Esophagus muscularis mucosa (tissue), 4 donors: ENCODE data around the gene CHCHD1. TPM values are rescaled to one million over a fixed set of nuclear protein-coding genes. Genes with fewer than 3 reads are reported as not detected.

Source experiments
- DNase-seq: peaks from one replicate; pipeline ENCODE4 v3.0.0-alpha.2; 2017; ENCODE audit errors: extremely low spot score
- H3K27ac ChIP-seq, 4 donors: fragments of 200-600 bp; sonication (generic); replicated peaks in 1 of 4; 1 replicate in 3 of 4; 2 replicates in 1 of 4; pipeline ENCODE4 v1.5.1; 2016 to 2019; ENCODE audit warnings: mild to moderate bottlenecking in 1 of 4
- H3K27me3 ChIP-seq, 4 donors: fragments of 200-600 bp; sonication (generic); one replicate each; pipeline versions ENCODE4 v1.5.1 to v1.6.0; 2016 to 2019
- H3K36me3 ChIP-seq, 4 donors: fragments of 200-600 bp; sonication (generic); one replicate each; pipeline ENCODE4 v1.5.1; 2016 to 2019
- H3K4me1 ChIP-seq, 4 donors: fragments of 200-600 bp; sonication (generic); one replicate each; pipeline ENCODE4 v1.5.1; 2016 to 2019
- H3K4me3 ChIP-seq, 4 donors: fragments of 200-600 bp; sonication (generic); 1 replicate in 2 of 4; 2 replicates in 2 of 4; pipeline ENCODE4 v1.5.1; 2016 to 2019; ENCODE audit warnings: mild to moderate bottlenecking in 4 of 4, moderate library complexity in 1 of 4
- H3K9me3 ChIP-seq, 4 donors: fragments of 200-600 bp; sonication (generic); 1 replicate in 3 of 4; 2 replicates in 1 of 4; pipeline ENCODE4 v1.5.1; 2016 to 2019
- CTCF ChIP-seq, 3 experiments: fragments of 200-600 bp in 2 of 3; fragments of 450-650 bp in 1 of 3; sonication (generic) in 2 of 3; IDR thresholded peaks; one replicate each; pipeline ENCODE4 v1.5.1; 2017 to 2019; ENCODE audit warnings: antibody characterized with exemption in 3 of 3, mild to moderate bottlenecking in 2 of 3, moderate library complexity in 1 of 3
- EP300 ChIP-seq: sonication (generic); formaldehyde crosslinking; IDR thresholded peaks from one replicate; pipeline ENCODE4 v1.6.1; 2017; ENCODE audit warnings: antibody characterized with exemption
- POLR2A ChIP-seq: fragments of 450-650 bp; IDR thresholded peaks from one replicate; pipeline ENCODE4 v1.6.1; 2017; ENCODE audit warnings: antibody characterized with exemption, moderate library complexity, mild to moderate bottlenecking, low read depth
- POLR2AphosphoS5 ChIP-seq, 2 donors: sonication (generic); formaldehyde crosslinking; IDR thresholded peaks; one replicate each; pipeline ENCODE4 v1.6.1; 2017; ENCODE audit warnings: antibody characterized with exemption in 2 of 2
- WGBS: methylation state at CpG from one replicate; pipeline ENCODE4 v1.1.5; 2018; 5-methylcytosine and 5-hydroxymethylcytosine counted together
- intact Hi-C: fragments of 100-400 bp; cut with DNase I; formaldehyde crosslinking; loops from one replicate; pipeline ENCODE4 v1.15.1; 2023
- total RNA-seq, 4 donors: library from RNA; depleted of rRNA; stranded (reverse); fragments of >200 nt; gene quantifications; one replicate each; pipeline versions ENCODE4 v1.1.0 to v1.2.1, GENCODE V29; 2016

Gene CHCHD1
- total RNA-seq, result 10 to 100 TPM; 14.9 to 32.0 (median 25.6) TPM

GRCh38 chr10:73781879-73782748 is at the start of gene CHCHD1:
TSS of gene CHCHD1 (plus strand) at chr10:73782048. CDS start at chr10:73782076, 28 bp downstream.
- H3K27ac ChIP-seq, result peak within 1 kb of the TSS; percentile 89 to 96 (median 92)
- WGBS, result under 1% methylated on average over 13 of the region's 57 CpGs
- DNase-seq, result peak; percentile 97
- no peaks in the 10 kb centered on the region for H3K27me3 ChIP-seq
- peak within 1 kb of the TSS; percentile 71 to 98 (median 90) for H3K4me3 ChIP-seq
- H3K9me3 ChIP-seq, result no peaks in the 10 kb centered on the region
- TF ChIP-seq POLR2AphosphoS5 (IDR thresholded peaks at IDR 0.05), result peak; percentile 87 to 97
- peak; percentile 25 for TF ChIP-seq POLR2A
- no peak for TF ChIP-seq EP300
- TF ChIP-seq CTCF (IDR thresholded peaks at IDR 0.05), result peak in 1 of 3 experiments; percentile 24
- intact Hi-C loops, result no loop called here
- peaks cover 4 to 32% (median 27%) of the 10 kb centered on the region in 4 donors for H3K36me3 ChIP-seq
- H3K4me1 ChIP-seq, result peaks cover 42 to 59% (median 52%) of the 10 kb centered on the region in 4 donors

- intact Hi-C loops, result no loop called here
These were observed 49.4 kb upstream of the CHCHD1 start for GRCh38 chr10:73732426-73732825.

DNA sequence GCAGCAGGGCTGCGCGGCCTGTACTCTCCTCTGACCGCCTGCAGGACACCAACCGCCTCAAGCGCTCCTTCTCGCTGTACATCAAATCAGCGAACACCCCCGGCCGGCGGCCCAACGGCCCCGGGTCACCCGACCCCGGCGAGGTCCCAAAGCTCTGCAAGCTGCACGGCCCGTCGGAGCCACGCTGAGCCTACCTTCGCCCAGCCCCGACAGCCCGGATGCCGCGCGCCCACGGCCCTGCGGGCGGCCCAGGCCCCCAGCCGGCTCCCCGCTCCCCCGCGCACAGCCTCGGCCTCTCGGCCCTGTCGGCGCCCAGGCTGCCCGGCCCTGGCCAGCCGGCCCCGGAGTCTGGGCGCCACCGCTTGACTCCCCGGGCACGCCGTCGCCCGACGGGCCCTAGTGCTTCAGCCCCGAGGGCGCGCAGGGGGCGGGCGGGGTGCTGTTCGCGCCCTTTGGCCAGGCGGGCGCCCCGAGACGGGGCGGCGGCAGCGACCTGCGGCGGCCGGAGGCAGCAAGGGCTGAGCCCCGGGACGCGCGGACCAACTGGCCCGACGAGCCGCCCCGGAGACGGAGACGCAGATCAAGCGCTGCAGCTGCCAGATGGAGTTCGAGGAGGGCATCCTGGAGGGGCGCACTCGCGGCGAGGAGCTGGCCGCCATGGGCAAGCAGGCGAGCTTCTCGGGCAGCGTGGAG is 48.8 kb upstream of the CHCHD1 start:
- Histone ChIP-seq H3K27me3 (no peaks in the 10 kb centered on the region), H3K4me3 (no peak overlapping the region), H3K36me3 (peaks cover 14 to 54% (median 44%) of the 10 kb centered on the region in 4 donors), H3K9me3 (no peaks in the 10 kb centered on the region), H3K4me1 (peaks cover 41 to 55% (median 52%) of the 10 kb centered on the region in 4 donors), H3K27ac (no peak overlapping the region)
- DNase-seq, result no peak
- intact Hi-C loops, result no loop called here
- TF ChIP-seq EP300, result no peak
- TF ChIP-seq CTCF (IDR thresholded peaks at IDR 0.05), result no peak
- TF ChIP-seq POLR2A, result no peak
- no peak for TF ChIP-seq POLR2AphosphoS5 (IDR thresholded peaks at IDR 0.05)
- WGBS, result 65% methylated on average over 61 of the region's 84 CpGs

More at GRCh38 chr10:73732426-73732825, 49.4 kb upstream of the CHCHD1 start:
- no peak for DNase-seq
- Histone ChIP-seq H3K4me3 (no peak overlapping the region), H3K4me1 (peaks cover 41 to 55% (median 52%) of the 10 kb centered on the region in 4 donors), H3K27ac (no peak overlapping the region), H3K9me3 (no peaks in the 10 kb centered on the region), H3K27me3 (no peaks in the 10 kb centered on the region), H3K36me3 (peaks cover 18 to 56% (median 40%) of the 10 kb centered on the region in 4 donors)
- TF ChIP-seq POLR2AphosphoS5 (IDR thresholded peaks at IDR 0.05) (no peak), POLR2A (no peak)
- 95% methylated on average over 8 of the region's 20 CpGs for WGBS

GRCh38 chr10:73734028-73734720 is 47.7 kb upstream of the CHCHD1 start:
- intact Hi-C loops, result no loop called here
- H3K27me3 ChIP-seq, result no peaks in the 10 kb centered on the region
- H3K9me3 ChIP-seq, result no peaks in the 10 kb centered on the region
- H3K27ac ChIP-seq, result no peak overlapping the region
- H3K4me1 ChIP-seq, result peaks cover 35 to 50% (median 48%) of the 10 kb centered on the region in 4 donors
- no peak overlapping the region for H3K4me3 ChIP-seq
- 75% methylated on average over 8 of the region's 16 CpGs for WGBS
- peaks cover 14 to 53% (median 43%) of the 10 kb centered on the region in 4 donors for H3K36me3 ChIP-seq
- no peak for TF ChIP-seq EP300
- TF ChIP-seq CTCF (IDR thresholded peaks at IDR 0.05), result no peak
- no peak for TF ChIP-seq POLR2A
- TF ChIP-seq POLR2AphosphoS5 (IDR thresholded peaks at IDR 0.05), result no peak
- no peak for DNase-seq
